HEK293T (cell line): Measurements from ENCODE around the gene CIC.

ENCODE experiments used
- ELF4 ChIP-seq: fragments of 450-650 bp; IDR thresholded peaks from 2 replicates; pipeline ENCODE4 v1.6.1; 2017; ENCODE audit warnings: antibody characterized with exemption
- FOXK2 ChIP-seq: fragments of 450-650 bp; IDR thresholded peaks from 2 replicates; pipeline ENCODE4 v1.6.1; 2016; ENCODE audit warnings: mild to moderate bottlenecking
- FOXM1 ChIP-seq: fragments of 450-650 bp; IDR thresholded peaks from 2 replicates; pipeline ENCODE4 v1.6.1; 2017; ENCODE audit warnings: mild to moderate bottlenecking, borderline replicate concordance
- NFRKB ChIP-seq: fragments of 450-650 bp; IDR thresholded peaks from 2 replicates; pipeline ENCODE4 v1.6.1; 2016; ENCODE audit warnings: mild to moderate bottlenecking, moderate library complexity
- SUZ12 ChIP-seq: fragments of 450-650 bp; IDR thresholded peaks from 2 replicates; pipeline ENCODE4 v1.6.1; 2016; ENCODE audit warnings: mild to moderate bottlenecking
- TARDBP ChIP-seq: fragments of 450-650 bp; IDR thresholded peaks from 2 replicates; pipeline ENCODE4 v1.6.1; 2016

DNA sequence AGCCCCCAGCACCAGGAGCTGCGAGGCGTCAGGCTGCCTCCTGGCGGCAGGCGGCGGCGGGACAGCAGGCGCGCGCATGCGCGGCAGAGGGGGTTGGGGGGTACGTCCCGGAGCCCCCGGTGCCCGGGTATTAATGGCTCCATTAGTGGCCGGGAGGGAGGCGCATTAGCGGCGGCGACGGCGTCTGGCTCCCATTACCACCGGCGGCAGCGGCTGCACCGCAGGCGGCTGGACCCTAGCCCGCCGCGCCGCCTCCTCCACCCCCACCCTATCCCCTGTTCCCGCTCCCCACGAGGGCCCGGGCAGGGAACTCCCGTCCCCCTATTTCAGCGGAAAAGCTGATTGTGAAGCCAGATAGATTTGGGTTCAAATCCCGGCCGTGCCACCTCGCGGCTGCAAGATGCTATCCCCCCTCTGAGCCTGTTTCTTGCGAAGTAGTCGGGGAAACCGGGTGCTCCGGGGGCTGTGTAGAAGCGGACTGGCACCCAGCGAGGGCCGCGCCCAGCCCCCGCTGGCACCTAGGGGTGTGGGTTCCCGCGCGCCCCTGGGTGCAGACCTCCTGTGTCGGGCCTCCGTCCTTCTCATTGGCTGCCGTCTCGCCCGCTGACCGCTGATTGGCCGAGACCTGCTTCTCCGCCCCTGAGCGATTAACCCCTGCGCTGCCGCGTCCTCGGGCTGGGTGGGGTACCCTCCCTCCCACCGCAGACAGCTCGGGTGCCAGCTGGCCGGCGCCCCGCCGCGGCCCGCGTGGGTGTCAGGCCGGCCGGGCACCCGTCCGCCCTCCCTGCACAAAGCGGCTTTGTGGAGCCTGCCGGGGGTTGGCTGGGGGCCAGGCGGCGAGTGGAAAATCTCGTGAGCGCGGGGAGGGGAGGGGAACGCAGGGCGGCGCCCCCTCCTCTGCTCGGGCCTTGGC lies 11.1 kb downstream of the CIC start:
- TF ChIP-seq ELF4 = no peak
- TF ChIP-seq TARDBP = no peak
- TF ChIP-seq SUZ12 = no peak
- TF ChIP-seq NFRKB = no peak
- TF ChIP-seq FOXK2 = no peak
- peak; percentile 94 for TF ChIP-seq FOXM1
